Thyroid gland (tissue), 4 donors: ENCODE data around the gene LMO7.

Experiments
- POLR2A ChIP-seq, 2 donors: fragments of 450-650 bp; IDR thresholded peaks; one replicate each; pipeline ENCODE4 v1.6.1; 2017; ENCODE audit warnings: antibody characterized with exemption in 2 of 2, mild to moderate bottlenecking in 2 of 2, moderate library complexity in 1 of 2
- TF ChIP-seq, protein P1 (sequence below), 6 experiments: fragments of 200-600 bp in 3 of 6; fragments of 450-650 bp in 3 of 6; sonication (generic) in 3 of 6; IDR thresholded peaks; one replicate each; pipeline ENCODE4 v1.5.1; 2016 to 2019; ENCODE audit warnings: antibody characterized with exemption in 6 of 6, mild to moderate bottlenecking in 2 of 6, inconsistent platforms in 1 of 6, moderate library complexity in 1 of 6

DNA sequence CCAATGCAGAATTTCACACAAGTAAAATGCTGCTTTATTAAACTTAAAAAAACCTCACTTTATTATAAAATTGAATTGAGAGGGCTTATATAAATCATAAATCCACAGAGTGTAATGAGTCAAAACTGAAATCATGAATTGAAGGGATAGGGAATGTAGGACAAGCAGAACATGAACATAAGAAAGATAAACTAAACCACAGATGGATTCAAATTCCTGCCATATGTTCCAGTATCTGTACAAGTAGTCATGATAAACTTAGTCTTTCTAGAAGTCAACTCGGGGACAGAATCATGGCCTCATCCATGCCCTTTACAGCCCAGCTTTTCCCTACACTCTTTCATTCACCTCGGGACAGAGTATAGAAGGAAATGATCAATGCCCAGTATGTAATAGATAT is 16.6 kb downstream of the LMO7 start:
- TF ChIP-seq POLR2A (IDR thresholded peaks at IDR 0.05) = no peak
- TF ChIP-seq, protein P1, sequence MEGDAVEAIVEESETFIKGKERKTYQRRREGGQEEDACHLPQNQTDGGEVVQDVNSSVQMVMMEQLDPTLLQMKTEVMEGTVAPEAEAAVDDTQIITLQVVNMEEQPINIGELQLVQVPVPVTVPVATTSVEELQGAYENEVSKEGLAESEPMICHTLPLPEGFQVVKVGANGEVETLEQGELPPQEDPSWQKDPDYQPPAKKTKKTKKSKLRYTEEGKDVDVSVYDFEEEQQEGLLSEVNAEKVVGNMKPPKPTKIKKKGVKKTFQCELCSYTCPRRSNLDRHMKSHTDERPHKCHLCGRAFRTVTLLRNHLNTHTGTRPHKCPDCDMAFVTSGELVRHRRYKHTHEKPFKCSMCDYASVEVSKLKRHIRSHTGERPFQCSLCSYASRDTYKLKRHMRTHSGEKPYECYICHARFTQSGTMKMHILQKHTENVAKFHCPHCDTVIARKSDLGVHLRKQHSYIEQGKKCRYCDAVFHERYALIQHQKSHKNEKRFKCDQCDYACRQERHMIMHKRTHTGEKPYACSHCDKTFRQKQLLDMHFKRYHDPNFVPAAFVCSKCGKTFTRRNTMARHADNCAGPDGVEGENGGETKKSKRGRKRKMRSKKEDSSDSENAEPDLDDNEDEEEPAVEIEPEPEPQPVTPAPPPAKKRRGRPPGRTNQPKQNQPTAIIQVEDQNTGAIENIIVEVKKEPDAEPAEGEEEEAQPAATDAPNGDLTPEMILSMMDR (IDR thresholded peaks at IDR 0.05) = no peak
